ENCODE data around the gene CEP57. TPM values are rescaled to one million over a fixed set of nuclear protein-coding genes. Genes with fewer than 3 reads are reported as not detected.

The CEP57 gene
- total RNA-seq, 2 donors from 2014 or later, result 54.6 to 88.1 TPM

DNA sequence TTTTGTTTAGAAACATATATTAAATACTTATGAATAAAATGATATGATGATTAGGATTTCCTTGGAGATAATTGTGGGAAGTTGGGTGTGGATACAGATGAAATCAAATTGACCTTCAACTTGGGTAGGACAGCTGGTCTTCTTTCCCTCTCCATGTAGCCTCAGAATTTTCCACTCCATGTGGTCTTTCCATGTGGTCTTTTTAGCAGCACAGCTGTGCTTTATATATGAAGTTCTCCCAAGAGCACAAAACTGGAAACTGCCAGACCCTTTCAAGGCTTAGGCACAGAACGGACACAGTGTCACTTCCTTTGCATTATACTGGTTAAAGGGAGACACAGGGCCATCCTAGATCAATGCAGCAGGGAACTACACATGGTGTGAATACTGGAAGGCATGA is 29.4 kb upstream of the CEP57 start:
- TF ChIP-seq, protein P1, sequence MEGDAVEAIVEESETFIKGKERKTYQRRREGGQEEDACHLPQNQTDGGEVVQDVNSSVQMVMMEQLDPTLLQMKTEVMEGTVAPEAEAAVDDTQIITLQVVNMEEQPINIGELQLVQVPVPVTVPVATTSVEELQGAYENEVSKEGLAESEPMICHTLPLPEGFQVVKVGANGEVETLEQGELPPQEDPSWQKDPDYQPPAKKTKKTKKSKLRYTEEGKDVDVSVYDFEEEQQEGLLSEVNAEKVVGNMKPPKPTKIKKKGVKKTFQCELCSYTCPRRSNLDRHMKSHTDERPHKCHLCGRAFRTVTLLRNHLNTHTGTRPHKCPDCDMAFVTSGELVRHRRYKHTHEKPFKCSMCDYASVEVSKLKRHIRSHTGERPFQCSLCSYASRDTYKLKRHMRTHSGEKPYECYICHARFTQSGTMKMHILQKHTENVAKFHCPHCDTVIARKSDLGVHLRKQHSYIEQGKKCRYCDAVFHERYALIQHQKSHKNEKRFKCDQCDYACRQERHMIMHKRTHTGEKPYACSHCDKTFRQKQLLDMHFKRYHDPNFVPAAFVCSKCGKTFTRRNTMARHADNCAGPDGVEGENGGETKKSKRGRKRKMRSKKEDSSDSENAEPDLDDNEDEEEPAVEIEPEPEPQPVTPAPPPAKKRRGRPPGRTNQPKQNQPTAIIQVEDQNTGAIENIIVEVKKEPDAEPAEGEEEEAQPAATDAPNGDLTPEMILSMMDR (conservative IDR thresholded peaks at IDR 0.05), result no peak
- H3K9me3 ChIP-seq (ENCODE audit: control insufficient read depth, low read length), result no peaks in the 10 kb centered on the region
- no peaks in the 10 kb centered on the region for H3K4me1 ChIP-seq (ENCODE audit: control insufficient read depth, insufficient read depth, low read length)
- no peaks in the 10 kb centered on the region for H3K36me3 ChIP-seq (ENCODE audit: control insufficient read depth, insufficient read depth, low read length)
- DNase-seq, result no peak
- H3K4me3 ChIP-seq (ENCODE audit: low read length), result no peak overlapping the region
- Mint-ChIP-seq H3K27me3 (ENCODE audit: insufficient read depth) (no peaks in the 10 kb centered on the region), H3K4me3 (no peak overlapping the region), H3K36me3 (ENCODE audit: low read depth) (no peaks in the 10 kb centered on the region), H3K27ac (no peak overlapping the region), H3K9me3 (no peaks in the 10 kb centered on the region), H3K4me1 (no peaks in the 10 kb centered on the region)
- no peak overlapping the region for H3K27ac ChIP-seq (ENCODE audit: low read depth, low read length)
- no peak overlapping the region for H3K9ac ChIP-seq (ENCODE audit: extremely low read depth, low read length, poor library complexity, severe bottlenecking)
- no peaks in the 10 kb centered on the region for H3K27me3 ChIP-seq (ENCODE audit: control insufficient read depth, insufficient read depth, low read length, poor library complexity, severe bottlenecking)
- WGBS, 2 experiments (ENCODE audit: insufficient coverage in 1 of 2, insufficient read length in 1 of 2), result 83 to 100% methylated on average over 1 of the region's 1 CpG

DNA sequence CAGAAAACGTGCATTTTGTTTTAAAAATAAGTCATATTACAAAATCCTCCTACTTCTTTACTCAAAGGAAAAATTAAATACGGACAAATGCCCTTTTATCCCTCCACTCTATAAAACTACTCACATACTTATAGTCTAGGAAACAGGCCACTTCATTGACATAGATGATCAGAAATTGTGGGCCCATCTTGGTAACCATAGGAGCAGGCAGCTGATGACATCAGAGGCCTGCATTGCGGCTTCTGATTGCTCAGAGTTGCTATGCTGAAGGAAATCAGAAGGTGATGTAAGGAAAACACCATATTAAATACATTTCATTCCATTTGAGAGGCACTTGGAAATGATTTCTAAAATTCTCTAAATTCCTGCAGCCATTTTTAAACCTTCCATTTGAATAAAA is 27.8 kb upstream of the CEP57 start:
- H3K4me3 Mint-ChIP-seq, result no peak overlapping the region
- H3K36me3 ChIP-seq (ENCODE audit: control insufficient read depth, insufficient read depth, low read length), result no peaks in the 10 kb centered on the region
- H3K27me3 ChIP-seq (ENCODE audit: control insufficient read depth, insufficient read depth, low read length, poor library complexity, severe bottlenecking), result no peaks in the 10 kb centered on the region
- no peaks in the 10 kb centered on the region for H3K4me1 ChIP-seq (ENCODE audit: control insufficient read depth, insufficient read depth, low read length)
- no peaks in the 10 kb centered on the region for H3K4me1 Mint-ChIP-seq
- H3K4me3 ChIP-seq (ENCODE audit: low read length), result no peak overlapping the region
- WGBS, 2 experiments (ENCODE audit: insufficient coverage in 1 of 2, insufficient read length in 1 of 2), result 90 to 100% methylated on average over 1 to 3 of the region's 3 CpGs
- DNase-seq, result no peak
- no peaks in the 10 kb centered on the region for H3K9me3 Mint-ChIP-seq
- no peak overlapping the region for H3K27ac Mint-ChIP-seq
- TF ChIP-seq, protein P1 (conservative IDR thresholded peaks at IDR 0.05), result no peak
- no peaks in the 10 kb centered on the region for H3K36me3 Mint-ChIP-seq (ENCODE audit: low read depth)
- H3K27ac ChIP-seq (ENCODE audit: low read depth, low read length), result no peak overlapping the region
- no peaks in the 10 kb centered on the region for H3K9me3 ChIP-seq (ENCODE audit: control insufficient read depth, low read length)
- H3K27me3 Mint-ChIP-seq (ENCODE audit: insufficient read depth), result no peaks in the 10 kb centered on the region
- H3K9ac ChIP-seq (ENCODE audit: extremely low read depth, low read length, poor library complexity, severe bottlenecking), result no peak overlapping the region

DNA sequence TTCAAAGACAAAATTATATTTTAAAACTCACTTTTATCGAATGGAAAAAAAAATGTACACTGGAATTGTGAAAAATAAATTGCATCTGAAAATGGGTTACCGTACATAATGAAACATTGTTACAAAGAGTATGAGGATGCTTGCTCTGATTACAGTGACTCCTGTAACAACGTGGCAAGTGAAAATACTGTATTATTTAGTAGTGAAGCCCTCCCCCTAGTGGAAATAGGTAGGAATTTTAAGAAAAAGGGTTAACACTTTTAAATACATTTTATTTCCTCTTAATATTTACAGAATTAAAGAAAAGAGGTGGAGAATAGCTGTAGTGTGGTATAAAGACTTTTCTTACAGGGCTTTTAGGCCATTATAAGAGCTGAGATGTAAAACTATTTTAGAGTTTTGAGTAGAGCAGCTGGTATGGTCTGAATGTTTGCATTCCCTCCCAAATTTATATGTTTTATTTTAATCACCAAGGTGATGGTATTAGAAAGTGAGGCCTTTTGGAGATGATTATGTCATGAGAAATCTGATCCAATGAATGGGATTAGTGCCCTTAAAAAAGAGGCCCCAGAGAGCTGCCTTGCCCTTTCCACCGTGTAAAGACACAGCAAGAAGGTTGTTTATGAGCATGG is 25.9 kb upstream of the CEP57 start:
- no peak overlapping the region for H3K4me3 Mint-ChIP-seq
- peaks cover 2% of the 10 kb centered on the region for H3K36me3 Mint-ChIP-seq (ENCODE audit: low read depth)
- TF ChIP-seq, protein P1 (conservative IDR thresholded peaks at IDR 0.05), result peak; percentile 86
- peaks cover 9% of the 10 kb centered on the region for H3K36me3 ChIP-seq (ENCODE audit: control insufficient read depth, insufficient read depth, low read length)
- no peak overlapping the region for H3K27ac ChIP-seq (ENCODE audit: low read depth, low read length)
- no peaks in the 10 kb centered on the region for H3K4me1 ChIP-seq (ENCODE audit: control insufficient read depth, insufficient read depth, low read length)
- H3K27me3 Mint-ChIP-seq (ENCODE audit: insufficient read depth), result no peaks in the 10 kb centered on the region
- no peaks in the 10 kb centered on the region for H3K9me3 ChIP-seq (ENCODE audit: control insufficient read depth, low read length)
- H3K27ac Mint-ChIP-seq, result no peak overlapping the region
- H3K4me3 ChIP-seq (ENCODE audit: low read length), result no peak overlapping the region
- H3K9me3 Mint-ChIP-seq, result no peaks in the 10 kb centered on the region
- DNase-seq, result no peak
- no peaks in the 10 kb centered on the region for H3K4me1 Mint-ChIP-seq
- no peaks in the 10 kb centered on the region for H3K27me3 ChIP-seq (ENCODE audit: control insufficient read depth, insufficient read depth, low read length, poor library complexity, severe bottlenecking)
- H3K9ac ChIP-seq (ENCODE audit: extremely low read depth, low read length, poor library complexity, severe bottlenecking), result no peak overlapping the region
- 13 to 39% methylated on average over 3 to 4 of the region's 4 CpGs for WGBS, 2 experiments (ENCODE audit: insufficient coverage in 1 of 2, insufficient read length in 1 of 2)

All from endodermal cell (in vitro differentiated cells).